ENCODE measurements around the gene PRR7.

The PRR7 gene

GRCh38 chr5:177454397-177455035 lies 7.9 kb downstream of the PRR7 start:
- peak; percentile 95 to 99 (median 97) for DNase-seq

- DNase-seq = peak in 1 of 3 donors; percentile 55
These were observed 8.5 kb downstream of the PRR7 start for GRCh38 chr5:177455036-177455660.

DNA sequence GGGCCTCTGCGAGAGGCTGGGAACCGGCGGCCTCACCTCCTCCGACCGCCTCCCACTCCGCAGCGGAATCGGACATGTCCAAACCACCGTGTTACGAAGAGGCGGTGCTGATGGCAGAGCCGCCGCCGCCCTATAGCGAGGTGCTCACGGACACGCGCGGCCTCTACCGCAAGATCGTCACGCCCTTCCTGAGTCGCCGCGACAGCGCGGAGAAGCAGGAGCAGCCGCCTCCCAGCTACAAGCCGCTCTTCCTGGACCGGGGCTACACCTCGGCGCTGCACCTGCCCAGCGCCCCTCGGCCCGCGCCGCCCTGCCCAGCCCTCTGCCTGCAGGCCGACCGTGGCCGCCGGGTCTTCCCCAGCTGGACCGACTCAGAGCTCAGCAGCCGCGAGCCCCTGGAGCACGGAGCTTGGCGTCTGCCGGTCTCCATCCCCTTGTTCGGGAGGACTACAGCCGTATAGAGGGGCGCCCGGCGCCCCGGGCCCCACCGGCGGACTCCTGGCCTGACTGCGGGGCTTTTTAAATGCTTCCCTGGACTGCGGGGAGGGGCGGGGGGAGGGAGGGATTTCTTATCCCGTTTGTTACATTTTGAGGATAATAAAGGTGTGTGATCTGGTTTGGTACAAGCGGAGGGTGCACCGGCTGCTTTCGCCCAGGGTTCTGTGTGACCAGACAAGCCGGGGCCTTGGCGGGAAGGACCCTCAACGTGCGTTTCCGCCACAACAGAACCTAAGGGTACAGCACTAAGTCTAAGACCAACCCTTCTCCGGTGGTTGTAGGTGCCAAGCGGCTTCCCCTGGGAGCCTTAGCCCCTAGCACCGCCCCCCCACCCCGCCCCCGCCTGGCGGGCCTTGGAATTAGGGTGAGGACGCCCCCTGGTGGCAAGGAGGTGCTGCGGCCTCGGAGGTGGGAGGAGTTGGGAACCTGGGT lies 9.3 kb downstream of the PRR7 start:
- peak; percentile 88 to 97 (median 95) for DNase-seq

DNA sequence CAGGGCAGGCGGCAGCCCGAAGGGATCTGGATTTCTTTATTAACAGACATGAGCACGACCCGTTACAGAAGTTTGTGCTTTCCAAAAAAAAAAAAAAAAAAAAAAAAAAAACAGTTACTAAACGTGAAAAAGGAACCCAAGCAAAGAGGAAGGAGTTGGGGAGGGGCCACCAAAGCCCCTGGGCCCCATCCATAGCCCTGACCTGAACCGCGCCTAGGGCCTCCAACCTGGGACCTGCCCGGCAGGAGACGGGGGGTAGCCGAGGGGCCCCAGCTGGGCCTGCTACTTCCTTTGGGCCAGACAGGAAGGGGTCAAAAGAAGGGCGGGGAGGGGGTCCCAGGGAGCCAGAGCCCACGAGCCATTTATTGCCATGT lies 10.0 kb downstream of the PRR7 start:
- DNase-seq = no peak

DNA sequence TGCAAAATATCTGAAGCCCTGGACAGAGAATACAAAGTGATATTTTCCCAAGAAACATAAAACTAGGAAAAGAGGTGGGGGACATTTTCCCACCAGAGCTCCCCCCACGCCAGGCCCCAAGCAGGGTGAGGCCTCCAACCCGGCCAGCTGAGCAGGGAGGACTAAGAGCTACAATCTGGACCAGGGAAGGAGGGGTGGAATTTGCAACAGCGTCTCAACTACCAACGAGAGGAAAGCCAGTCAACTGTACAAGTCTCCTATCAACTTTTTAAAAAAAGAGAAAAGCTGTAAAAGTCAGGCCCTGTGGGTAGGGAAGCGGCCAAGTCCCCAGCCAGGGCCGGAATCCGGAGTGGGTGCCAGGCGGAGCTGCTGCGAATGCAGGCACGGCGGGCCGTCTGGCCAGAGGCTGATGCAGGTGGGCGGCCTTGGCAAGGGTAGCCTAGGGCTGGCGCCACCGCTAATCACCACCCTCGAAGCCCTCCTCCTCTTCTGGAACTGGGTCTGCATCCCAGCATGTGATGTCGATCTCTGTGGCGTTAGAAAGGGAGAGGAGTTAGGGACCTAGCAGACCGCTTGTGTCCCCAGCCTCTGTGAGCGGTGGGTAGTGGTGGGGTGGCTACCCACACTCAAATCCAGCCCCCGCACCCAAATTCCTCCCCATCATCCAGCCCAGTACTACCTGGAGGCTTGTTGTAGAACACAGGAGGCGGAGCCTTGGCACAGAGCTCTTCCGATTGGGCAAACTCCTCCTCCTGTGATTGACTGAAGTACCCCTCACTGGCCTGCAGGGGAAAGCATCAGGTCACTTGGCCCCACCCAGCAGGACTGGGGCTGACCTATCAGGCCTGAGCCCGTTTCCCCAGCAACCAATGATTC lies 10.6 kb downstream of the PRR7 start:
- peak; percentile 94 to 97 (median 94) for DNase-seq

GRCh38 chr5:177457852-177458681 lies 11.5 kb downstream of the PRR7 start:
- no peak for DNase-seq

- no peak for DNase-seq
These were observed 12.3 kb downstream of the PRR7 start for GRCh38 chr5:177458912-177459350.

DNA sequence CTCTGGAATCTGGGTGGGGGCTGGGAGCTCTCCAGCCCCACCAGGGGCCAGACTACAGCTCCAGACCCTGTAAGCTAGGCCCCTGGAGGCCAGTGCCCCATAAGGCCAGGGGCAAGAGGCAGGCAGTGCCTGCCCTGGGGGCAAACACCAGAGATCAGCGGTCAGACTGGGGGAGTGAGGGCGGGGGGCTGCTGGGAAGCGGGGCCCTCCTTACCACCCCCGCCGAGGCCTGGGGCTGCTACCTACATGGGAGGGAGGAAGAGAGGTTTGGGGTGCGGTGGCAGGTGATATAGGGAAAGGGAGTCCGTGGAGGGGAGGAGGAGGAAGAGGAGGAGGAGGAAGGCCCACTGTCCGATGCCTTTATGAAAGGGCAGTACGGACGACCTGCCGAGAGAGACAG lies 12.7 kb downstream of the PRR7 start:
- DNase-seq = no peak

DNA sequence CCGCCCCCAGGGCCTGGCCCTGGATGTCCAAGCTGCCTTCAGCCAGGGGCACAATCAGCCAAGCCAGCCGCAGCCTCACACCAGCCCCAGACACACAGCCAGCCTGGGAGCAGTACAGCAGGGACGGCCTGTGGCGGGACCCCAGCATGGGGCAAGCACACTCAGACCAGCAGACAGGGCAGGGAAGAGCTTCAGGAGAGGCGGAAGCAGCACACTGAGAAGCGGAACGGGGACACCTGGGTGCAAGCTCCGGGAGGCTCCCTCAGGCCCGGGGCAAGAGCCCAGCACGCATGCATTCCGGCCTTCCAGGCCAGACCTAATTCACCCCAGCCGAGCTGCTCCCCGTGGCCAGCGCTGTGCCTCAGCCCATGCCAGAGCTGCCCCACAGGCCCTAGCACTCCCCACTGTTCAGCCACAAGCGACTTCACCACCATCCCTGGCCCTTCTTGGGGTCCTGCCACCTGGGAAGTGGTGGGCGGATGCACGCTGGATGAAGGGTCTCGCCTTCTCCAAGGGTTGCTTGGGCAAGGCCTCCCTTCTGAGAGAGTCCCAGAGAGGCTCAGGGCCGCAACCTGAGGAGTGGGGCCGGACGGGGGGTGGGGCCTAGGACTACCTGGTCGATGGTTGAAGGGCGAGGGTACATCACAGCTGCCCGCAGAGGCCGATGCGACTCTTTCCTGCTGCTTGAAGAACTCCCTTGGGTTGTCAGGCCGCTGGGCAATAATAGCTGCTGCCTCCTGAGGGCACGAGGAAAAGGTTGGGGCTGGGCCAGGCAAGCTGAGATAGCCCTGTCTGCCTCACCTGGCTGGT lies 13.4 kb downstream of the PRR7 start:
- no peak for DNase-seq

DNA sequence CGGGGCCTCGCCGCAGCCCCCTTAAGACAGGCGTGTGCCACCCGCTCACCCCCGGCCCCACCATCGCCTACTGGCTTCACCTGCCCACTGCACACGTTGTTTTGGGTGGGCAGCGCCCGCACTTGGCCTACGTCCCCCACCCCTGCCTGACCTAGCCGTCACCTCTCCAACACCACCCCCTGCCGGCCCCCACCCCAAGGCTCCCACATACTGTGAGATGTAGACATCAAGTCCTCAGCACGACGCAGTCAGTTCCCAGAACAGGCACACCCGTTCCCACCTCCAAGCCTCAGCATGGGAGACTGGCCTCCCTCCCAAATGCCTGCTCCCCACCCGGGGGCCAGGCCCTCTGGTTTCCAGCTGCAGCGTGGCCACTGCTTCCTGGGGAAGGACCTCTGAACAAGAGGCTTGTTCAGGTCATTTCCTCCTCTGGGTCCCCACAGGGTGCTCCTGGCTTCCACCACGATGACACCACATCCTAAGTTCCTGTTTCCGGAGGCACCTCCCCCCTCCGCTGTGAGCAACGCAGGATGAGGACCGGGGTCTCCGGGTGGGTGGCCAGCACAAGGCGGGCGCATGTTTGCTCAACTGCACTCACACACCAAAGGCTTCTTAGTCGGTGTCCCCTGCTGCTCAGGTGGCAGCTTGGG lies 15.5 kb downstream of the PRR7 start:
- peak; percentile 78 to 79 (median 78) for DNase-seq

GRCh38 chr5:177465044-177465443 lies 18.4 kb downstream of the PRR7 start:
- no peak for DNase-seq

DNA sequence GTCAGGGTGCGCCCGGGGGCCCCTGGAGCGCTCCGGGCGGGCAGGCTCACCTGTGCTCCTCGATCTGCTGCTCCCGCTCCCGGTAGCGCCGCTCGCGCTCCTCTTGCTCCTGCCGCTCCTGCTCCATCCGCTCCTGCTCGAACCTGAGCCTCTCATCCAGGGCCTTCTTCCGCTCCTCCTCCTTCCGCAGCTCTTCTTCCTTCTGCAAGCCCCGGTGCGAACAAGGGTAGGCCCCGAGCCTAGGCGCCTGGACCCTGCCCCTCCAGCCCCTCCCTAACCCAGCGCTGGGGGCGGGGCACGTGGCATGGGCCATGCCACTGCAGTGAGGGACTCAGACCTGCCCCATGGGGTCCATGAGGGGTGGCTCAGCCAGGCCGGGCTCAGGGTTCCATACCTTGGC lies 20.2 kb downstream of the PRR7 start:
- DNase-seq = no peak

- no peak for DNase-seq
These were observed 20.8 kb downstream of the PRR7 start for GRCh38 chr5:177467436-177467835.

GRCh38 chr5:177468329-177468684 lies 21.7 kb downstream of the PRR7 start:
- DNase-seq = no peak

GRCh38 chr5:177468685-177469628 lies 22.3 kb downstream of the PRR7 start:
- no peak for DNase-seq

GRCh38 chr5:177469750-177470525 lies 23.3 kb downstream of the PRR7 start:
- no peak for DNase-seq

DNA sequence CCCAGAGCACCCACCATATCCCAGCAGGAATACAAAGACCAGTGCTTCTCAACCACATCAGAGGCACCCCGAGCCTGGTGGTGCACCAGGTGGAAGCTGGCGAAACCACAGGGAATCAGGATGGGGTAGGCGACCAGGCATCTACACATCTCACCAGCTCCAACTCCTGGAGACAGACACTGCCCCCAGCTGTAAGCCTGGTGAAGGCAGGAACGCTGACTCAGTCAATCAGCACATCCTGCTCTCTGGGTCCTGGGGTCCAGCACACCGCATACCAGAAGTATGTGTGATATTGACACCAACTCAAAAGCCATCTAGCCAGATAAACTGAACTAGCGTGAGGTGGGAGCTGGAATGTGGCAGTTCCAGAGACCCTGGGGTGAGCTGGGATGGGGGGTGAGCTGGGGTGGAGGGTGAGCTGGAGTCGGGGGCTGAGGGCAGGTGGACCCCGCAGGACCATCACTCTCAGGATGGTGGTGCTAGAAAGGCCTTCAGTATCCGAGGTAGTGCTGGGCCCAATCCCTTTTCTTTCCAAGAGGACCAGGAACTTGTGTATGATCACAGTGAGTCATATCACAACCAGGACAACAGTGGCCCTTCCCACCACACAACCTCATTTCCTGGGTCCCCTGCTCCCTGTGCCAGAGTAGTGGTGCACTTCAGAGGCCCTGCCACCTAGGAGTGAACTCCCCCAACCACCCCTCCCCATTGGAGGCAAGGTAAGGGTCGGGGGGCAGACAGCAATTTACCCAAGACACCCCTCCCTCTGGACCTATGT lies 24.3 kb downstream of the PRR7 start:
- DNase-seq = no peak
